SHP77 treated with DMSO at 0.1 percent for 48 hours (cell line): ENCODE results near the gene CRLF2.
"Not testable (repeated sequence)": the region's sequence is repeated elsewhere in the genome, so short reads cannot be mapped to it uniquely, and the experiment has no call there.

Experiments
- DNase-seq: peaks from one replicate; lab custom pipeline; 2025; lab: John Stamatoyannopoulos, UW

Gene CRLF2

GRCh38 chrX:1167466-1167865 is 45.0 kb downstream of the CRLF2 start:
- DNase-seq, result no peak

- no peak for DNase-seq
Measured at GRCh38 chrX:1165535-1166196, 46.8 kb downstream of the CRLF2 start.

DNA sequence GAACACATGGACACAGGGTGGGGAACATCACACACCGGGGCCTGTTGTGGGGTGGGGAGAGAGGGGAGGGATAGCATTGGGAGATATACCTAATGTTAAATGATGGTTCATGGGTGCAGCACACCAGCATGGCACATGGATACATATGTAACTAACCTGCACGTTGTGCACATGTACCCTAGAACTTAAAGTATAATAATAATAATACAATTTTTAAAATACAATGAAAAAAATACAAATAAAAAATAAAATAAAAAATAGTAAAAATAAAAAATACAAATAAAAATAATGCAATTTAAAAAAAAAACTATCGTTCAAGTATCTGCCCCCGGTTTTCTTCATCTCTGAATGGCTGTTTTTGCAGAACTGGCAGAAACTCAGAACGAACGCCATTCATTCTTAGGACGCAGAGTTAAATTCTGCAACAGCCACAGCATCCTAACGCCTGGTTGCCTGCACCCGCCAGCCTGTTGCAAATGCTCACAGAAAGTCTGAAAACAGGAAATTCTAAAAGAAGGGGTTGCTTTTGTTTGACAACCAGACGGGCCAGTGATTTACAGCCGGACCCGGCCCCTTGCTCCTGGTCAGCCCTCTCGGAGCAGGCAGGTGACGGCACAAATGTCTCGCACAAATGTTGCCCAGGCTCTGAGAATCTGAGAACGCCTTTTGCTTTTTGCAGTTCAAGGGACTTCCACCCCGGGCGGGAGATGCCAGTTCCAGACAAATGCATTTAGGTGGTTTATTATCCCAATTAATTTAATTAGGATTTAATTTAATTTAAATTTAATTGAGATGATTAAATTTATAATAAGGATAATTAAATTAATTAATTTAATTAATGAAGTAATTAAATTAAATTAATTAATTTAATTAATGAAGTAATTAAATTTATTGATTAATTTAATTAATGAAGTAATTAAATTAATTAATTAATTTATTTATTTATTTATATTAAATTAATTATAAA is 47.8 kb downstream of the CRLF2 start:
- no peak for DNase-seq

DNA sequence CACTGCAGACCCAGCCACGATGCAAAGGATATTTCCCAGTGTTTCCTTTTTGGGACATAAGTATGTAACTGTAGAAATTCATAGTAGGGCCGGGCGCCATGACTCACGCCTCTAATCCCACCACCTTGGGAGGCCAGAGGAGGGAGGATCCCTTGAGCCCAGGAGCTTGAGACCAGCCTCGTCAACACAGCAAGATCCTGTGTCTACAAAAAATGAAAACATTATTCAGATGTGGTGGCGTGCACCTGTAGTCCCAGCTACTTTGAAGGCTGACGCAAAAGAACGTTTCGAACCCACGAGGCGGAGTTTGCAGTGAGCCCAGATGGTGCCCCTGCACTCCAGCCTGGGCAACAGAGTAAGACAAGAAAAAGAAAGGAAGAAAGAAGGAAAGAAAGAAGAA is 49.2 kb downstream of the CRLF2 start:
- no peak for DNase-seq

DNA sequence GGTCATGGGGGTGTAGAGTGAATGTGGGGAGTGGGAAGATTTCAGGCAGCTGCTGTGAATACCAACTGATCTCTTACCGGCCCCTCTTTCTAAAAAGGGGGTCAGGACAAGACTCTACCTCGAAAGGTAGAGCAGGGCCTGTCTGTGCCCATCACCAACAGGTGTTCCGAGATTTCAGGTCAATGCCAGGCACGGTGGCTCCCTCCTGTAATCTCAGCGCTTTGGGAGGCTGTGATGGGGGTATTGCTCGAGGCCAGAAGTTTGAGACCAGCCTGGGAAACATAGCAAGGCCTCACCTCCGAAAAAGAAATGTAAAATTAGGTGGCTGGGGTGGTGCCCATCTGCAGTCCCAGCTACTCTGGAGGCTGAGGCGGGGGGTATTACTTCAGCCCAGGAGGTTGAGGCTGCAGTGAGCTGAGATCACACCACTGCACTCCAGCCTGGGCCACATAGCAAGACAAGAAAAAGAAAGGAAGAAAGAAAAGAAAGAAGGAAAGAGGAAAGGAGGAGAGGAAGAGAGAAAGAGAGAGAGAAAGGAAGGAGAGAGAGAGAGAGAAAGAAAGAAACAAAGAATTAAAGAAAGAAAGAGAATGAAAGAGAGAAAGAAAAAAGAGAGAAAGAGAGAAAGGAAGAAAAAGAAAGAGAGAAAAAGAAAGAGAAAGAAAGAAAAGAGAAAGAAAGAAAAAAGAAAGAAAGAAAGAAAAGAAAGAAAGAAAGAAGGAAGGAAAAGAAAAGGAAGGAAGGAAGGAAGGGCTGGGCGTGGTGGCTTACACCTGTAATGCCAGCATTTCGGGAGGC is 50.1 kb downstream of the CRLF2 start:
- no peak for DNase-seq

- no peak for DNase-seq
Measured at GRCh38 chrX:1159548-1159947, 52.9 kb downstream of the CRLF2 start.

GRCh38 chrX:1156681-1157455 is 55.6 kb downstream of the CRLF2 start:
- DNase-seq, result not testable (repeated sequence)

GRCh38 chrX:1153940-1154339 is 58.5 kb downstream of the CRLF2 start:
- DNase-seq, result no peak

DNA sequence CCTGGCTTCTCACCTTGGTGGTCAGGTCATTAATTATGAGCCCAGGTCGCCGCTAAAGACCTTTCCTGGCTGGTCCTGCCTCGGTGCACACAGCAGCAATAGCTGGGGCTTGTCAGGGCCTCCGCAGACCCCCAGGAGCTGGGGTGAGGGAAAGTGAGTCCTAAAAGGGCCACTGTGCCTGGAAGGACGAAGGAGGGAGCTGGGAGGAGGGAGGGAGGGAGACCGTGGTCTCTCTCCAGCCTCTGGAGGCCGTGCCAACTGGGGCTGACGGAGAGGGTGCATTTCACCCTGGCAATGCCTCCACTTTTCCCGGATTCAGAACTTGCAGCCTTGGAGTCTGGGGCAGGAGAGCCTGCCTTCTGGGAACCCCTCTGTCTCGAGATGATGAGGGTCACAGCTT is 60.4 kb downstream of the CRLF2 start:
- no peak for DNase-seq

DNA sequence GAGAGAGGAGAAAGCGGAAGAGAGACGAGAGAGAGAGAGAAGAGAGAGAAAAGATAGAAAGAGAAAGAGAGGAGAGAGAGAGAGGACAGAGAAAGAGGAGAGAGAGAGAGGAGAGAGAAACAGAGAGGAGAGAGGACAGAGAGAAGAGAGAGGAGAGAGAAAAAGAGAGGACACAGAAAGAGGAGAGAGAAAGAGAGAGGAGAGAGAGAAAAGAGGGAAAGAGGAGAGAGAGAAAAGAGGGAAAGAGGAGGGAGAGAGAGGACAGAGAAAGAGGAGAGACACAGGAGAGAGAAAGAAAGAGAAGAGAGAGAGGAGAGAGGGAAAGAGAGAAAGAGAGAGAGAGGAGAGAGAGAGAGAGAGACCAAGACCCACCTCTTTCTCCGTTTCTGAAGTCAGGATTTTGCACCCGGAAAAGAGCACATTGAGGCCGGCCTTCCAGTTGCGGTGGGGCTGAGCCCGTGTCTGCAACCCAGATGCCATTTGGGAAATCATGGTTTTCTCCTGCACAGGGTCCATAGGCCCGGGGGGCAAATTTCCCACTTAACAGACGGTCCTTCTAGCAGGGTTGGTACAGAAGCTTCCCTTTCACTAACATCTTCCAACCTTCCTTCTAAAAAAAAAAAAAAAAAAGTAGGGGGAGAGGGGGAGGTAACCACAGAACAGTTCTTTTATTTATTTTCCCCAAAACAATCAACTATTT is 60.9 kb downstream of the CRLF2 start:
- no peak for DNase-seq

GRCh38 chrX:1150569-1151347 is 61.7 kb downstream of the CRLF2 start:
- no peak for DNase-seq

GRCh38 chrX:1147611-1148515 is 64.6 kb downstream of the CRLF2 start:
- no peak for DNase-seq

GRCh38 chrX:1144293-1144692 is 68.2 kb downstream of the CRLF2 start:
- DNase-seq, result no peak
